Cerebellar nuclear complex (tissue), 1 donor: Measurements from ENCODE around the gene DNMBP.
A peak's percentile ranks its signal among the peaks of the same experiment; 100 is the strongest.
"Not testable (repeated sequence)": the region's sequence is repeated elsewhere in the genome, so short reads cannot be mapped to it uniquely, and the experiment has no call there.

Experiments
- DNase-seq, 2 experiments: peaks; one replicate each; lab custom pipeline; 2025; lab: John Stamatoyannopoulos, UW

DNMBP gene

DNA sequence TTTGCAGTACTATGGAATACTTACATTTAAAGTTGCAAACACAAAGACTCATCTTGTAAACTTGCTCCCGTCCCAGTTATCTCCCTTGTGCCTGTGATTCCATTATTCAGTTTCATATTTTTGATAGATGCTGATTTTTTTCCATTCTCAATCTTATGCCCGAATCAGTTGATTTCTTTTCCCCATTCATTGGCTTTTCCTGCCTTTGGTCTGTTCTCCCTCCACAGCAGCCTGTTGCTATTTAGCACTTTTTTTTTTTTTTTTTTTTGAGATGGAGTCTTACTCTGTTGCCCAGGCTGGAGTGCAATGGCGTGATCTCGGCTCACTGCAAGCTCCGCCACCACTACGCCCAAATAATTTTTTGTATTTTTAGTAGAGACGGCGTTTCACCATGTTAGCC, 149.3 kb downstream of the DNMBP start:
- no peak for DNase-seq

DNA sequence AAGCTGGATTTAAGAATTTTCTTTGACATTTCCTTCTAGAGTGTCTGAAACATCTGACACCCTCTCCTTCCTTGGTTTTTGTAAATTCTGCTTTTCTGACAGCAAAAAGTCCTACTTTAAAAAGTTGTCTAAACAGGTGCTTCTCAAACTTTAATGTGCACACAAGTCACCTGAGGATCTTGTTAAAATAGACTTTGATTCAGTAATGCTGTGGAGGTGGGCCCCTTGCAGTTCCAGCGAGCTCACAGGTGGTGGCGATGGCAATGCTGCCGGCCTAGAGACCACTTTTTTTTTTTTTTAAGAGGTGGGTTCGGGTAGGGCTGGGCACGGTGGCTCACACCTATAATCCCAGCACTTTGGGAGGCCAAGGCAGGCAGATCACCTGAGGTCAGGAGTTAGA, 150.2 kb downstream of the DNMBP start:
- DNase-seq, result no peak

DNA sequence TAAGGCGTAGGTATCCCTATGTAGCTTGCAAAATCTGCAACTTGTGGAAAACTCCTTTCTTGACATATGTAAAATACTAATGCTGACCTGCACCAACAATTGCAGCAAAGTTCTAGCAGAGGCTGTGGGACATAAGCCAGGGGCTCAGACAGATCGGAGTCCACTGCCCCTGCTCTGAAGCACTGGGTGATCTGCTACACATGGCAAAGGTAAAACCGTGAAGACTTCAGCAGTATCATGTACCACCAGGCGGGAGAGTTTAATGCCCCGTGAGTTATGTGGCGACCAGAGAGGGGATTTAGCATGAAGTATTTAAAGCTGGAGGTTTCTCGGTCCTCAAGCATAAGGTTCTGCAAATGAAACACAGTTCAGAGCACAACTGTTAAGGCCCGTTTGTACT, 150.9 kb downstream of the DNMBP start:
- DNase-seq, result no peak

DNA sequence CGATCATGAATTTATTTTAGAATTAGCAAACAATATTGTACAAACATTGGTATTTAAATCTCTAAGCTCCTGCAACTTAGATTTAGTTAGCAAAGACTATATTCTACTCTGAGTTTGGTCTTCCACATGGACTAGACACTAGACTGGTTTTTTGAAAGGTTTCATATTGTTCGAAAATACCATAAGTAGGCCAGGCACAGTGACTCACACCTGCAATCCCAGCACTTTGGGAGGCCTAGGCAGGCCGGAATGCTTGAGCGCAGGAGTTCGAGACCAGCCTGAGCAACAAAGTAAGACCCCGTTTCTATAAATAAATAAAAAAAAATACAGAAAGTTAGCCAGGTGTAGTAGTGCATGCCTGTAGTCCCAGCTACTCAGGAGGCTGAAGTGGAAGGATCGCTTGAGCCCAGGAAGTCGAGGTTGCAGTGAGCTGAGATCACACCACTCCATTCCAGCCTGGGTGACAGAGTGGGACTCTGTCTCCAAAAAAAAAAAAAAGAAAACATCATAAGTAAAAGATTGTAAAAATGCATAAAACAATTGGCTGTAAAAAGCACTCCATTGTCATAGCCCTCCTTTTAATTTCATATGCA, 154.2 kb downstream of the DNMBP start:
- DNase-seq, result no peak

DNA sequence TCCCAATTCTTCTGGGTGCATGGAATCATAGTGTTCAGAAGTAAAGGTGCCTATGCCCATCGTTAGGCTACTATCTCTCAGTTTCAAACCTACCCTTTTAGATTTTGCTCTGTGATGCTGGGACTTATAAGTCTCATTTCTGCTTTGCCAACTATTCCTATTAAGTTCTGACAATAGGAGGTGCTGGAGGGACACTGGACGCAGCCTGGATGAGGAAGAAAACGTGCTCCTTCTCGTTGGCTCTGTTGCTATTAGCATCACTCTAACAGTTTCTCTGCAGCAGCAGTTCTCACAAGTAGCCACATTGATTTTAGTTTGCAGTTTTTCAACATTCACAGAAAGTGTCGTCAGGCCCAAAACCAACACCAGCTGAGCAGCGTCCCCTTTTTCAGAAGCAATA, 154.9 kb downstream of the DNMBP start:
- DNase-seq, result no peak

DNA sequence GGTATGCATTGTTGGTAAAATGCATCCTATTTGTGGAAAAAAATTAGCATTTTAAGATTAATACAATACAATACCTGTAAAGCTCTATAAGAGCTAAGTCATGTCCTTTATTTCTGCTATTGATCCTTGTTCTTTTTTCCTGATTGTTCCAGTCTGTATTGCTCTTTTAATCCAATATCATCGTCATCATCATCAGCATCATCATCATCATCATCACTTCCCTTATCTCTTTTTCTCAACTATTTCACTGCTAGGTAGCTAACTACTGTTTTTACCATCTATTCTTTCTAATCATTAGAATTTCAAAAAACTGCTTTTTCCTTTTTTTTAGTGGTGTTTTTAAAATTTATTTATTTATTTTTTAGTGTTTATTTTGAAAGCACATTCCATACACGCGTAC, 156.1 kb downstream of the DNMBP start:
- no peak for DNase-seq

DNA sequence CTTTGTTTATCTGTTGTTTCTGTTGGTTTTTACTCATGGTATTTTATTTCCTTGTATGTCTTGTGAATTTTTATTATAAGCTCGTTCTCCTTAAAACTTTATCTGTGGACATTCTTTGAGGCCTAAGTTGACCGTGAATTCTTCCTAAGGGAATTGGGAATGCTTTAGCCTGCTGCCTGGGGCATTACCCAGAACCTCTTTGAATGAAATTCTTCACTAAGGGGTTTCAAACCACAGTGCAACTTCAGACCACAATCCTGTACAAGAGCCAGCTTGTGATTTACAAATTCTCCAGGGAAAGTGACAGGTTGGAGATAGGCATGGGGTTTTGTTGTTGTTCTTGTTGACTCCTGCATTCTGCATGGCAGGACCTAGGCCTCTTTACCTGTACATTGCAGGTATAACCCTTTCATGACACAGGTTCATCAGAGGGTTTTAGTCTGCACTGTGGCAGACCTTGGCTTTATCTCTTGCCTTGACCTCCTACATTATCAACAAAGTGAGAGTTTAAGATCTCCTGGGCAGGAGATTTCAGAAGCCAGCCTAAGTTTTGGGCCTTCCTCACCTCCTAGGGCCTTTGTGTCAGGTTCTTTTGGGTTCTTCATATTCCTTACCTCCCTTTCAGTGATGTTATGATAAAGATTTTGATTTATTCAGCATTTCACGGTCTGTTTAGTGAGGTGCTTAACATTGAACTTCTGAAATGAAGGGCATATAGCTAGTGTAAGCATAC, 157.1 kb downstream of the DNMBP start:
- no peak for DNase-seq

DNA sequence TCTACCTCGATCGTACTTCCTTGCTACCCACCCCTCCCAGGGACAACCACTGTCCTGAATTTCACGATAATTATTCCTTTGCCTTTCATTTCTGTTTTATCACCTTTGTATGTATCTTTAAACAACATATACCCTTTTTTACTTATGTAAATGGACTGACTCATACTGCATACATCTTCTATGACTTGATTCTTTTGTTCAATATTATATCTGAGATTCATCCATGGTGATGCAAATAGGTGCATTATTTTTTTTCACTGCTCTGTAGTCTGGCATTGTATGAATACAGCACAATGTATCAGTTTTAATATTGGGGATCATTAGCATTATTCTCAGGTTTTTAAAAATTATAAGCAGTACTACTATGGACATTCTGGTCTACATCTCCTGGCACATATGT, 157.9 kb downstream of the DNMBP start:
- no peak for DNase-seq

DNA sequence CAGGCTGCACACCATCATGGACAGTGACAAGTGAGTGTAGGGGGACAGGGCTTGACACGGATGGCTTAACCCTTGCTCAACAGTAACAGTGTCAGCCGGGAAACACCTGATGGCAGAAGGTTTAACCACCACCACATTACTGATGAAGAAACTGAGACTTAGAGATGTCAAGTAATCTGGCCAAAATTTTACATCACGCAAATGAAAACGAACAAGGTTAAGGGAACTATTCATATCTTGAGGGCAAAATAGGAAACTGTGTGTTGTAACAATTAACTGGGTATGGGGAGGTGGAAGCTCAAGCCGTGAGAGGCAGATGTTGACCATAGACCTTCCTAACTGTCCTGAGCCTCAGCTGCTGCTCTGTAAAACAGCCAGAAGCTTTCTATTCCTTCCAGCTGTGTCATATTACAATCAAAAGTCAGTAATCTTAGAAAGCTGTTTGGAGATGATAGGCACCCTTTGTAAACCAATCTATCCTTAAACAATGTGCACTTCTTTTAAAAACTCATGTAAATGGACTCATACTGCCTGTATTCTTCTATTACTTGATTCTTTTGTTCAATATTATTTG, 158.9 kb downstream of the DNMBP start:
- no peak for DNase-seq

DNA sequence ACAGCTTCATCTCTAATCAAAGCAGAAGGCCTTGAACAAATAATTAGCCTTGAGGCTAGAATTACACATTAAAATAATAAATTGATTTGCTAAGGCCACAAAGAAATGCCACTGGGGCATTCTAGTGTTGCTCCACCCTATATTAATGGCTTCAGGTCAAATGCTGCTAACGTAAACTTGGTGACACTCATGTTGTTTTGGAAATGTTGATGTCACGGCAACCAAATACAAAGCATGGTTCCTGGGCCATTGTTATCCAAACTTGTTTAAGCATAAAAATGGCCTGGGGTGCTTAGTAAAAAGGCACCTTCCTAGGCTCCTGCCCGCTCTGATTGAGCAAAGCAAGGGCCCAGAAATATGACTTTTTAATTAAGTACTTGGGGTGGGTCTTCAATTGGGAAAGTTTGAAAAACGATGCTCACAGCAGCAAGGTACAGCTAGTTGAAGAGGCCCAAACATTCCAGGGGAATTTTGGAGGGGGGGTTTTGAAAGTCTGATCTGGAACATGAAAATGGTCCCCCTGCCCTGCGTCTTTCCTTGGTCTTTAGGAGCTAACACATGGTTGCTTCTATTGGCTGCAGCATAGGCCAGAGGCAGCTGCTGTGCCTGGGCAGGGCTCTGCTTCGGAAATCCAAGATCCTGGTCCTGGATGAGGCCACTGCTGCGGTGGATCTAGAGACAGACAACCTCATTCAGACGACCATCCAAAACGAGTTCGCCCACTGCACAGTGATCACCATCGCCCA, 159.6 kb downstream of the DNMBP start:
- DNase-seq, result no peak

DNA sequence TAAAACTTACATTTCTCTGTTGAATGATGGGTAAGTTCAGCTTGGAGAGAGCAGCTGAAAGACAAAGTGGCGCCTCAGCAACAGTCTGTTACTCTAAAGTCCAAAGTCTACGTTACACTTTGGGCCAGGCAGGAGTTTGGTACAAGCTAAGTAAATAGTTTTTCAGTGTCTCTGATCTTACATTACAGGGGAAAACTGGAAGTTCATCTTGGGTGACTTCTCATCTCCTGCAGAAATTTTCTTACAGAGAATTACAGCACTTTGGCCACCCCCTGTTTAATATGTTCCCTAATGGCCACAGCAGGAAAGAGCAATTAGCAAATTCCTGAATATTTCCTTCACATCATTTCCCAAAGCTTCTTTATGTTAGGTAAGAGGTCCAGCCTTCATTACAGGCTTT, 160.2 kb downstream of the DNMBP start:
- no peak for DNase-seq

DNA sequence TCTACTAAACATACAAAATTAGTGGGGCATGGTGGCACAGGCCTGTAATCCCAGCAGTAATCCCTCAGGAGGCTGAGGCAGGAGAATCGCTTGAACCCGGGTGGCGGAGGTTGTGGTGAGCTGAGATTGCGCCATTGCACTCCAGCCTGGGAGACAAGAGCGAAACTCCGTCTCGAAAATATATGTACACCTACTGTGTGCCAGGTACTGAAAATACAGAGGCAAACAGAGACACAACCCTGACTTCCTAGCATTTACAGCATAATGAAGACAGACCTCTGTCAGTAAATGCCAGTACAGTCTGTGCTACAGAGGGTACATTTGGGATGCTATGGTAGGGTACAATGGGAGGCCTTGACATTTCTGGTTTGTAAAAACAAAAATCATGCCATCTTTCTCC, 160.7 kb downstream of the DNMBP start:
- no peak for DNase-seq

DNA sequence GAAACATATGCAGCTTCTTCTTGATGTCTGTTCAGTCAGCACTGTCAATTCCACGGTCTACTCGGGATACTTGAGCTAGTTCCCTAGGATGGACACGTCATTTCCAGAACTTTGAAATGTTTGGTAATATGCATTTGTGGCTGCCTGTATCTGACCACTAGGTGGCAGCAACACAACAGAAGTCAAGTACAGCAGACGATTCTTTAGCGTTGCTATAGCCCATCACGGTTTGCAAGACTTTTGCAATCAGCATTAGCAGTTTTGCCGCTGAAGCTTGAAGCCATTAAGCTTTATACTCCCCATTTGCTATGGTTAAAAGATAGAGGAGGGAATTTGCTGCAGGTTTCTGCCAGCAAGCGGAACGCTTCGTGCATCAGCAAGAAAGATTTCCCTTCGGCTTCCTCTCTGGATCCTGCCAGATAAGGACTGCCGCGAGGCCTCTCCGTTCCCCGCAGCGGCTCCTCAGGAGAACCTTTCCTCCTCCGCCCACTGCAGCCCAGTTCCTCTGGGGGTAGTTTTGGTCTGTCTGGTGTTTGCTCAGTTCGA, 163.8 kb downstream of the DNMBP start:
- DNase-seq, result peak in 1 of 2 experiments; percentile 65

DNA sequence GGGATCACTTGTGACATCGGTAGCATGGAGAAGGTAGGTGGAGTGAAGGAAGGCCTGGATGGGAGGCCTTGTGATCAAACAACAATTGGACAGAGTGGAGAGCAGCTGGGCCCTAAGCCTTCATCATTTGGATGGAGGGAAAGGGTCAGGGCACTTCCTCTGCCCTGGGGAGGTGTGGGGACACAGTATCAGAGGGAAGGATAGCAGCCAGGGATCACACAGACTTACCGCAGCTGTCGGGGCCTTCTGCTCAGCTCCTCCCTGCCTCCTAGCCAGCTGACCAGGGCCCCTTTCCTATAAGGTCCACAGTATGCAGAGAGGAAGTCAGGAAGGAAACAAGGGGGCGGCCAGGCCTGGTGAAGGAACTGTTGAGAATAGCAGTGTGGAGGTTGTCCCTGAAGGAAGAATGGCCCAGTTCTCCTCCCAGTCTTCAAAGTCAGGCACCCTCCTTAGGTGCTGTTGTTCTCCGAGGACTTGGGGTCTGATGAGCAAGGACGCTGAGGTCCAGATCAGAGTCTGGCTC, 165.3 kb downstream of the DNMBP start:
- no peak for DNase-seq

DNA sequence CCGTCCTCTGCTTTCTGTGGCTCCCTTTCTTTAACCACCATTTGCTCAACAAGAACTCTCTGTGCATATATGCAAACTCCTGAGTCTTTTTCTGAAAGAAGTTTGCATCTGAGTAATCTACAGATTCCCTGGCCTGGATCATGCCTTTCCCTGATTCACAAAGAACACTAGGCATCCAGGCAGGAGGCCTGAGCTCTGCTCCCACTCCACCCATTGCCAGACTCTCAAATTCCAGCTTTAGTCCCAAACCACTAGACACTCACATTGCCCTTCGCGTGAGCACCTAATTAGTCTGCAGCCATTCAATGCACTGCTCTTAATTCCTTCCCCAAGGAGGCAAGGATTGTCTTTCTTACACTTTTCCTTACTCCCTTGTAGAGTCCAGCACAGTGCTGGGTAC, 166.4 kb downstream of the DNMBP start:
- no peak for DNase-seq

DNA sequence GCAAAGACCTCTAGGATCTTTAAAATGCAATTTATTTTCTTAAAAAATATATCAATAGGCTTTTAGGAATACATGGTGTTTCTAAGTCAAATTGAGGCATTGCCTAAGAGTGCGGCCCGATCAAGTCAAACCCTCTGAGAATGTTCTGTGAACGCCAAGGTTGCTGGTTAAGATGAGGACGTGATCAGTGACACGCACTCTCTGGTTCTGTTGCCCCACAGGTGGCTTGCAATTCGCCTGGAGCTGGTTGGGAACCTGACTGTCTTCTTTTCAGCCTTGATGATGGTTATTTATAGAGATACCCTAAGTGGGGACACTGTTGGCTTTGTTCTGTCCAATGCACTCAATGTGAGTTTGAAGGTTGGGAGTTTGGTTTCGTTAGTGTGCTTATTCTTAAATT, 168.0 kb downstream of the DNMBP start:
- DNase-seq, result no peak

DNA sequence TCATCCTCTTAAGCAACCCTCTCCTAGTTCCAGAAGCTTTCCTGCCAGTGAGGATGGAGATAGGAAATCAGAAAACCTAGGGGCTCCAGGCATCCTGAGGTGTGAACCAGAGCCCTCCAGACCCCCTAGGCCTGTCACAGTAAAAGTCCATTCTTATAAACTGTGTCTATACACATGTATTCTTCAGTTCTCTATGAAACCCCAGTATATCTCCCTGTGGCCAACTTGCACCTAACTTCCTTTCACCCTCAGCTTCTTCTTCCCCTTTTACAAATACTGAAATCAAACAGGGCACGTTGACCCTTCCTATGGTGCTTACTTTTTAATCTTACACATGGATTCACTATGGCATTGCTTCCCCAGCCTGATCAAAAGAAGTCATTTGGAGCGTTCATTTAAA, 168.9 kb downstream of the DNMBP start:
- DNase-seq, result not testable (repeated sequence)

DNA sequence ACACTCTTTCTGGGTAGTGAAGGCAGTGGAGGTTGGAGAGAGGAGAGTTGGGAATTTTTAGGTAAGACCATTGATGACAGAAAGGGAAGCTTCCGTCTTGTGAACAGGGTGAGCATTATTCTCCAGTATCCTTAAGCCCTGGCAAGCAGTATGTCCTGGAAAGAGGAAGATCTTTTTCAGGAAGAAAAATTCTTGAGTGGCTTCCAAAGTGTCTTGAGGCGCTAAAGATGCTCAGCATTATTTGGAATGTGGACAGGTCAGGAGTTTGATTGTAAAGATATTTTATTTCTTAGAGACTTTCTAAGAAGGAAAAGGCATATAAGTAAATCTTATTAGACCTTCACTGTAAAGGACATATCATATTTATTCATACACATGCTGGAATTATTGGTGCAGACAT, 173.0 kb downstream of the DNMBP start:
- DNase-seq, result no peak

DNA sequence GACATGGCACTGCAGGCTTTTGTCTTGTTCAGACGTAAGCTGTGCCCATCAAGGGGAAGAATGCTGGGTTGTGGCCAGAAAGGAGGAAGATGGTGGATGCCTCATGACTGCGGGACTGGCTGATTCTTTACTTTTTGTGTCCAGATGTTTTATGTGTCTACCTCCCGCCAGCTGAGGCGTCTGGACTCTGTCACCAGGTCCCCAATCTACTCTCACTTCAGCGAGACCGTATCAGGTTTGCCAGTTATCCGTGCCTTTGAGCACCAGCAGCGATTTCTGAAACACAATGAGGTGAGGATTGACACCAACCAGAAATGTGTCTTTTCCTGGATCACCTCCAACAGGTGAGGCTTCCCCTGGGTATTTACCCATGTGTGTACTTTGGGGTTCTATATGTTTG, 173.8 kb downstream of the DNMBP start:
- no peak for DNase-seq

DNA sequence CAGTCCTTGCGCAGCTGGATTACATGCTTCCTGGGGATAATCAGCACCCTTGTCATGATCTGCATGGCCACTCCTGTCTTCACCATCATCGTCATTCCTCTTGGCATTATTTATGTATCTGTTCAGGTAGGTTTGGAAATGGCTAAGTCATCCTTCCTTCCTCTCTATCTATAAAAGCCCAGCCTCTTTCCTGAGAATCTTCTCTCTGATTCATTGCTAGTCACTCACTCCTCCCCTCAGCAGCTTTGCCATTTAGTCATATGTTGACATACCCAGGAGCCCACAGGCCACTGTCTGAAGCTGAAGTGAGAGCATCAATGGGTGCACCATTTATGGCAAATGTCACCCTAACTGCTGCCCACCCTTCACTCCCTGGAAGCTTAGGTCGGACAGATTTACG, 175.3 kb downstream of the DNMBP start:
- DNase-seq, result no peak

DNA sequence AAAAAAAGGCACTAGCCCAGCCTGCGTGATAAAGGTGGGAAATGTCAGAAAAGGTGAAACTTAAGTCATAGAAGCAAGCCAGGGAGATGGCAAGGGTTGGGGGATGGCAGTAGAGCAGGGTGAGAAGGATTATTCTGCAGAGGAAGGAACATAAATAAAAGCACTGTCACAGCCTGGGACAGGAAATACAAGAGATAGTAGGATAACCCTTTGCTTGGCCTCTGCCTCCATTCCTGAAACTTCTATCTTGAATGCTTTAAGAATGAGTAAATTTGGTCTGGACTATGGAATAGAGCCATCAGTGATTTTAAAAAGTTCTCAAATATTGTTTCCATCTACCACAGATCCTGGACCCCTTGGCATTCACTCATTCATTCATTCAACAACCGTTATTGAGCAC, 177.3 kb downstream of the DNMBP start:
- no peak for DNase-seq

DNA sequence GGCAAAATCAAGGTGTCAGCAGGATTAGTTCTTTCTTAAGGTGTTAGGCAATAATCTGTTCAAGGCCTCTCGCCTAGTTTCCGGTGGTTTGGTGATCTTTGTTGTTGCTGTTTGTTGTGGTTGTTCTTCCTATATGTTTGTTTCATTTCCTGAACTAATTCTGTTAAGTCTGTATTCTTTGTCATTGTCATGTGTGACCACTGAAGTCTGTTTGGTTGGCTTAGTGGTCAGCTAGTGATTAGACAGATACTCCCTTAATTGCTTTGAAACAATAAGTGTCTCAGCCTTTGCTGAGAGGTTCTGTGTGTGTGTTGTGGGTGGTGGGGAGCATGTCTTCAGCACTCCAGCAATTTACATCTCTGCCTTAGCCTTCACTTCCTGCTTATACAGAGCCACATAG, 181.3 kb downstream of the DNMBP start:
- DNase-seq, result no peak

DNA sequence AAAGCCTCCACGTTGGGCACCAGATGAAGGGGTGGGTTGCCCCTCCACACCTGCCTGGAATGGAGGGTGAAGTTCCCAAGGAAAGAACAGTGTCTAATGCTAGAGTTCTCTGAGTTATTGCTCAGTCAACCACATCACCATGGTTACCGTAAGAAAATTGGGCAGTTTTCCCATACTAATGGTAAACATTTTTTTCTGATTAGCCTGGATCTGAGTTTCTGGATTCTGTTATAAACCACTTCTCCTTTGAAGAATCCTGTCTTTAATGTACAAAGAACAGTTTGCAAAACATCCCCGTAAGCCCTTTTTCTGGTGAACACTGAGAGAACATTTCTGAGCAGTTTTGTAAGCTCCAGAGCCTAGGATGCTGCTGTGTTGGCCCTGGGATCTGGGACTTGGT, 181.8 kb downstream of the DNMBP start:
- DNase-seq, result no peak
